HCT116 (cell line): ENCODE measurements around the gene HIC1. TPM values are rescaled to one million over a fixed set of nuclear protein-coding genes. Genes with fewer than 3 reads are reported as not detected.

Experiments used
- ATAC-seq: fragments of 200-7000 bp; cut with Tn5 transposase; 2 replicates; pipeline ENCODE4 v1.9.1; 2020; ENCODE audit warnings: mild to moderate bottlenecking, moderate library complexity
- BruUV-seq: library from RNA; stranded (reverse); fragments of 400-500 nt; replicated peaks from 2 replicates; lab custom pipeline; 2021; lab: Mats Ljungman, UMichigan
- CTCF ChIA-PET: fragments of 300-600 bp; sonication (Branson Sonifier 250); formaldehyde crosslinking; loops from one replicate; lab custom pipeline; 2021; ENCODE audit warnings: antibody characterized with exemption; lab: Charles Lee
- POLR2A ChIA-PET: fragments of 300-600, 350-600 bp; sonication (Branson Sonifier 250); formaldehyde crosslinking; loops from one replicate; lab custom pipeline; 2021; ENCODE audit warnings: antibody characterized with exemption; lab: Charles Lee
- RAD21 ChIA-PET, 2 experiments: fragments of 300-600 bp; sonication (Branson Sonifier 250); formaldehyde crosslinking; loops; one replicate each; lab custom pipeline; 2023; ENCODE audit warnings: low total read pairs in 2 of 2; ENCODE audit not compliant: uncharacterized antibody in 2 of 2, unreplicated experiment in 2 of 2, low non-redundant PET in 1 of 2; lab: Charles Lee
- DNase-seq: peaks from one replicate; pipeline ENCODE4 v3.0.0-alpha.2; 2010; ENCODE audit warnings: low read depth, low spot score
- H2AFZ ChIP-seq: fragments of 200-600 bp; shearing (Covaris generic), sonication (generic); 2 replicates; pipeline ENCODE4 v1.6.1; 2017; ENCODE audit warnings: low read depth, mixed run types, mixed read lengths, antibody characterized with exemption, low read length; ENCODE audit not compliant: poor library complexity, severe bottlenecking
- H3K27ac ChIP-seq: 2 replicates; pipeline ENCODE4 v1.5.1; 2012; ENCODE audit warnings: low read depth, low read length
- H3K27me3 ChIP-seq: fragments of 200-600 bp; sonication (generic); 2 replicates; pipeline ENCODE4 v1.6.1; 2016; ENCODE audit warnings: mixed run types, low read length, mixed read lengths; ENCODE audit not compliant: insufficient read depth
- H3K36me3 ChIP-seq, 2 experiments: fragments of 200-500 bp in 1 of 2; fragments of 200-600 bp in 1 of 2; sonication (Bioruptor generic) in 1 of 2; sonication (generic) in 1 of 2; 2 replicates each; pipeline versions ENCODE4 v1.5.1 to v1.6.1; 2014 to 2016; ENCODE audit warnings: low read length in 2 of 2, inconsistent platforms in 1 of 2, mixed read lengths in 1 of 2, mixed run types in 1 of 2; ENCODE audit not compliant: insufficient read depth in 2 of 2, control insufficient read depth in 1 of 2
- H3K4me1 ChIP-seq, 2 experiments: fragments of 200-600 bp in 1 of 2; sonication (generic) in 1 of 2; 2 replicates each; pipeline versions ENCODE4 v1.5.1 to v1.6.1; 2012 to 2017; ENCODE audit warnings: low read length in 2 of 2, inconsistent platforms in 1 of 2, mild to moderate bottlenecking in 1 of 2, mixed read lengths in 1 of 2, mixed run types in 1 of 2, moderate library complexity in 1 of 2; ENCODE audit not compliant: insufficient read depth in 2 of 2, control insufficient read depth in 1 of 2
- H3K4me2 ChIP-seq: fragments of 200-600 bp; sonication (generic); 2 replicates; pipeline ENCODE4 v1.6.1; 2017; ENCODE audit warnings: mixed run types, low read length, mixed read lengths
- H3K4me3 ChIP-seq, 2 experiments: fragments of 200-600 bp in 1 of 2; sonication (generic) in 1 of 2; replicated peaks in 1 of 2; 2 replicates each; pipeline ENCODE4 v1.5.1; 2011 to 2016; ENCODE audit warnings: low read length in 2 of 2, control low read depth in 1 of 2, low read depth in 1 of 2, mild to moderate bottlenecking in 1 of 2, mixed read lengths in 1 of 2, mixed run types in 1 of 2
- H3K79me2 ChIP-seq: fragments of 200-600 bp; sonication (generic); 2 replicates; pipeline ENCODE4 v1.6.1; 2017; ENCODE audit warnings: mild to moderate bottlenecking, mixed run types, low read length, moderate library complexity, mixed read lengths; ENCODE audit not compliant: insufficient read depth
- H3K9ac ChIP-seq: fragments of 200-600 bp; sonication (generic); 2 replicates; pipeline ENCODE4 v1.6.1; 2016; ENCODE audit warnings: low read length, mixed read lengths
- H3K9me2 ChIP-seq: fragments of 200-600 bp; sonication (generic), shearing (Covaris generic); 2 replicates; pipeline ENCODE4 v1.6.1; 2017; ENCODE audit warnings: mixed run types, mild to moderate bottlenecking, moderate library complexity; ENCODE audit not compliant: insufficient read depth
- H3K9me3 ChIP-seq, 2 experiments: fragments of 200-500 bp in 1 of 2; fragments of 200-600 bp in 1 of 2; sonication (Bioruptor generic) in 1 of 2; sonication (generic) in 1 of 2; 2 replicates each; pipeline ENCODE4 v1.6.1; 2014 to 2017; ENCODE audit warnings: low read length in 2 of 2, mixed read lengths in 2 of 2, inconsistent platforms in 1 of 2, low read depth in 1 of 2, mild to moderate bottlenecking in 1 of 2, mixed run types in 1 of 2, moderate library complexity in 1 of 2; ENCODE audit not compliant: control insufficient read depth in 1 of 2, insufficient read depth in 1 of 2
- H4K20me1 ChIP-seq: fragments of 200-600 bp; sonication (generic), shearing (Covaris generic); 2 replicates; pipeline ENCODE4 v1.6.1; 2017; ENCODE audit warnings: mixed run types, mild to moderate bottlenecking, moderate library complexity; ENCODE audit not compliant: insufficient read depth
- ATF3 ChIP-seq: IDR thresholded peaks from 2 replicates; pipeline ENCODE4 v1.6.1; 2012
- CBX3 ChIP-seq: IDR thresholded peaks from 2 replicates; pipeline ENCODE4 v1.6.1; 2012; ENCODE audit warnings: low read depth
- CEBPB ChIP-seq: IDR thresholded peaks from 2 replicates; pipeline ENCODE4 v1.6.1; 2012; ENCODE audit warnings: low read depth
- CTCF ChIP-seq, 3 experiments: fragments of 200-600 bp in 1 of 3; sonication (generic) in 1 of 3; IDR thresholded peaks in 2 of 3; conservative IDR thresholded peaks in 1 of 3; 2 replicates each; pipeline ENCODE4 v1.5.1; 2012 to 2017; ENCODE audit warnings: low read depth in 2 of 3, low read length in 2 of 3, antibody characterized with exemption in 1 of 3, borderline replicate concordance in 1 of 3, control low read depth in 1 of 3, mild to moderate bottlenecking in 1 of 3, mixed read lengths in 1 of 3, mixed run types in 1 of 3, moderate library complexity in 1 of 3; ENCODE audit not compliant: insufficient read depth in 1 of 3
- EGR1 ChIP-seq: IDR thresholded peaks from 2 replicates; pipeline ENCODE4 v1.6.1; 2012; ENCODE audit warnings: low read depth
- ELF1 ChIP-seq: IDR thresholded peaks from 2 replicates; pipeline ENCODE4 v1.6.1; 2012; ENCODE audit warnings: low read depth, borderline replicate concordance
- EZH2 ChIP-seq: fragments of 200-600 bp; sonication (generic); IDR thresholded peaks from 2 replicates; pipeline ENCODE4 v1.6.1; 2017; ENCODE audit warnings: antibody characterized with exemption, mixed run types
- EZH2phosphoT487 ChIP-seq: fragments of 200-600 bp; IDR thresholded peaks from 2 replicates; pipeline ENCODE4 v1.6.1; 2018; ENCODE audit warnings: antibody characterized with exemption, borderline replicate concordance
- FOSL1 ChIP-seq: IDR thresholded peaks from 2 replicates; pipeline ENCODE4 v1.6.1; 2012; ENCODE audit warnings: low read depth
- JUND ChIP-seq: IDR thresholded peaks from 2 replicates; pipeline ENCODE4 v1.6.1; 2012
- MAX ChIP-seq: IDR thresholded peaks from 2 replicates; pipeline ENCODE4 v1.6.1; 2012
- POLR2A ChIP-seq: IDR thresholded peaks from 2 replicates; pipeline ENCODE4 v1.7.0; 2011; ENCODE audit warnings: borderline replicate concordance; ENCODE audit not compliant: insufficient read depth, insufficient read length; ENCODE audit errors: extremely low read depth
- POLR2AphosphoS5 ChIP-seq: IDR thresholded peaks from 2 replicates; pipeline ENCODE4 v1.6.1; 2011; ENCODE audit warnings: mild to moderate bottlenecking, low read depth, low read length, moderate library complexity
- RAD21 ChIP-seq: IDR thresholded peaks from 2 replicates; pipeline ENCODE4 v1.6.1; 2012; ENCODE audit warnings: low read depth, mild to moderate bottlenecking
- SIN3A ChIP-seq: IDR thresholded peaks from 2 replicates; pipeline ENCODE4 v1.6.1; 2012; ENCODE audit warnings: low read depth
- SP1 ChIP-seq: IDR thresholded peaks from 2 replicates; pipeline ENCODE4 v1.6.1; 2012; ENCODE audit warnings: low read depth
- TCF7L2 ChIP-seq: IDR thresholded peaks from 2 replicates; pipeline ENCODE4 v1.7.0; 2011; ENCODE audit warnings: borderline replicate concordance, inconsistent platforms; ENCODE audit not compliant: insufficient read depth, insufficient read length; ENCODE audit errors: extremely low read depth
- YY1 ChIP-seq: IDR thresholded peaks from 2 replicates; pipeline ENCODE4 v1.6.1; 2011; ENCODE audit warnings: low read length, low read depth, moderate library complexity, mild to moderate bottlenecking; ENCODE audit not compliant: insufficient replicate concordance; ENCODE audit errors: extremely low read depth
- ZBTB33 ChIP-seq: IDR thresholded peaks from 2 replicates; pipeline ENCODE4 v1.6.1; 2011; ENCODE audit warnings: mild to moderate bottlenecking, low read length, moderate library complexity; ENCODE audit not compliant: insufficient replicate concordance; ENCODE audit errors: extremely low read depth
- ZNF274 ChIP-seq: fragments of 200-500 bp; sonication (Bioruptor generic); IDR thresholded peaks from 2 replicates; pipeline ENCODE4 v1.6.1; 2014; ENCODE audit warnings: mild to moderate bottlenecking, low read depth, low read length, inconsistent platforms
- intact Hi-C: fragments of 100-400 bp; cut with micrococcal nuclease; formaldehyde crosslinking; loops from 2 replicates; pipeline ENCODE4 v1.10.0; 2022
- total RNA-seq: library from RNA; stranded (reverse); gene quantifications from one replicate; pipeline ENCODE4 v1.2.1, GENCODE V29; 2021; ENCODE audit not compliant: unreplicated experiment

HIC1 gene
- total RNA-seq, 1 experiment from 2014 or later: 0.64 TPM

- Histone ChIP-seq H3K4me3 (no peak overlapping the region), H2AFZ (no peak overlapping the region), H3K9me2 (no peaks in the 10 kb centered on the region), H3K9ac (no peak overlapping the region), H3K27ac (no peak overlapping the region), H3K79me2 (no peaks in the 10 kb centered on the region), H3K4me1 (peaks cover 0 to 16% of the 10 kb centered on the region in 2 experiments; a peak in 1 of 4 replicates), H3K27me3 (no peaks in the 10 kb centered on the region), H3K4me2 (no peak overlapping the region), H3K36me3 (0 out of 4 replicates have a peak, but pooled peaks cover 2% of the 10 kb centered on the region in 2 experiments), H3K9me3 (no peaks in the 10 kb centered on the region), H4K20me1 (no peaks in the 10 kb centered on the region)
- ChIA-PET POLR2A (no interaction called here), RAD21 (no interaction called here), CTCF (no interaction called here)
- no TSS peak for BruUV-seq
- ATAC-seq: no peak
- intact Hi-C loops: no loop called here
- TF ChIP-seq CTCF (IDR thresholded peaks at IDR 0.05 in 2 of 3, conservative IDR thresholded peaks at IDR 0.05 in 1 of 3; ENCODE audit: borderline replicate concordance in 1 of 3, insufficient read depth in 1 of 3, low read depth in 2 of 3, low read length in 2 of 3): no peak
- TF ChIP-seq ATF3: no peak
- TF ChIP-seq TCF7L2: no peak
- TF ChIP-seq POLR2AphosphoS5: no peak
- no peak for TF ChIP-seq POLR2A
- TF ChIP-seq EGR1: no peak
- TF ChIP-seq CBX3: no peak
- no peak for TF ChIP-seq SIN3A
- no peak for TF ChIP-seq ZNF274
- TF ChIP-seq JUND: no peak
- TF ChIP-seq YY1: no peak
- no peak for TF ChIP-seq EZH2
- no peak for TF ChIP-seq RAD21
- TF ChIP-seq MAX: no peak
- no peak for TF ChIP-seq ELF1
- no peak for TF ChIP-seq FOSL1
- no peak for TF ChIP-seq ZBTB33
- TF ChIP-seq EZH2phosphoT487: no peak
- no peak for TF ChIP-seq SP1
- TF ChIP-seq CEBPB: no peak
- DNase-seq: no peak
These were observed 26.7 kb downstream of the HIC1 start for GRCh38 chr17:2081564-2081963.
